H9 (cell line): ENCODE results near the gene ZNF236. TPM values are rescaled to one million over a fixed set of nuclear protein-coding genes. Genes with fewer than 3 reads are reported as not detected.

Experiments
- DNase-seq: peaks from one replicate; pipeline ENCODE4 v3.0.0-alpha.2; 2017
- H2AFZ ChIP-seq: one replicate; pipeline ENCODE4 v1.6.1; 2013; ENCODE audit warnings: mild to moderate bottlenecking, low read length, control low read depth, moderate library complexity
- H2AK5ac ChIP-seq: 2 replicates; pipeline ENCODE4 v1.6.1; 2013; ENCODE audit warnings: low read length, control low read depth, mixed read lengths; ENCODE audit not compliant: insufficient read length
- H2BK120ac ChIP-seq: one replicate; pipeline ENCODE4 v1.6.1; 2013; ENCODE audit warnings: low read depth, mild to moderate bottlenecking, low read length, control low read depth, inconsistent platforms; ENCODE audit not compliant: poor library complexity, severe bottlenecking
- H2BK12ac ChIP-seq: 2 replicates; pipeline ENCODE4 v1.6.1; 2013; ENCODE audit warnings: low read length, control low read depth, mixed read lengths, low read depth; ENCODE audit not compliant: insufficient read length
- H2BK15ac ChIP-seq: 2 replicates; pipeline ENCODE4 v1.6.1; 2013; ENCODE audit warnings: low read depth, low read length, control low read depth
- H2BK20ac ChIP-seq: one replicate; pipeline ENCODE4 v1.6.1; 2013; ENCODE audit warnings: low read depth, mild to moderate bottlenecking, low read length, control low read depth, inconsistent platforms; ENCODE audit not compliant: poor library complexity, severe bottlenecking
- H2BK5ac ChIP-seq: 2 replicates; pipeline ENCODE4 v1.6.1; 2013; ENCODE audit warnings: low read length, control low read depth, mixed read lengths; ENCODE audit not compliant: insufficient read length
- H3K14ac ChIP-seq: 2 replicates; pipeline ENCODE4 v1.6.1; 2013; ENCODE audit warnings: low read length, control low read depth; ENCODE audit not compliant: insufficient read depth
- H3K18ac ChIP-seq: 2 replicates; pipeline ENCODE4 v1.6.1; 2013; ENCODE audit warnings: low read depth, mild to moderate bottlenecking, mixed read lengths, low read length, control low read depth; ENCODE audit not compliant: insufficient read length
- H3K23ac ChIP-seq: 2 replicates; pipeline ENCODE4 v1.6.1; 2013; ENCODE audit warnings: low read length, control low read depth, mixed read lengths, low read depth; ENCODE audit not compliant: insufficient read length
- H3K23me2 ChIP-seq: 2 replicates; pipeline ENCODE4 v1.6.1; 2013; ENCODE audit warnings: low read depth, mild to moderate bottlenecking, mixed read lengths, low read length, control low read depth; ENCODE audit not compliant: insufficient read length, poor library complexity, severe bottlenecking
- H3K27ac ChIP-seq: 2 replicates; pipeline ENCODE4 v1.5.1; 2013; ENCODE audit warnings: low read length, control low read depth, mixed read lengths, low read depth; ENCODE audit not compliant: insufficient read length
- H3K27me3 ChIP-seq: 2 replicates; pipeline ENCODE4 v1.6.1; 2013; ENCODE audit warnings: low read length, control low read depth, inconsistent platforms; ENCODE audit not compliant: insufficient read depth
- H3K4ac ChIP-seq: 2 replicates; pipeline ENCODE4 v1.6.1; 2013; ENCODE audit warnings: low read depth, mild to moderate bottlenecking, control low read depth, inconsistent platforms, low read length, moderate library complexity
- H3K4me1 ChIP-seq: 2 replicates; pipeline ENCODE4 v1.6.1; 2013; ENCODE audit warnings: low read length, control low read depth, inconsistent platforms; ENCODE audit not compliant: insufficient read depth
- H3K4me2 ChIP-seq: 2 replicates; pipeline ENCODE4 v1.6.1; 2013; ENCODE audit warnings: low read length, control low read depth, mixed read lengths; ENCODE audit not compliant: insufficient read length, insufficient read depth
- H3K56ac ChIP-seq: 2 replicates; pipeline ENCODE4 v1.6.1; 2013; ENCODE audit warnings: low read depth, mild to moderate bottlenecking, mixed read lengths, low read length, control low read depth; ENCODE audit not compliant: insufficient read length
- H3K79me1 ChIP-seq: 2 replicates; pipeline ENCODE4 v1.6.1; 2013; ENCODE audit warnings: low read depth, mild to moderate bottlenecking, moderate library complexity, low read length, control low read depth, inconsistent platforms; ENCODE audit not compliant: insufficient read depth, poor library complexity, severe bottlenecking
- H3K79me2 ChIP-seq: 2 replicates; pipeline ENCODE4 v1.6.1; 2013; ENCODE audit warnings: low read length, control low read depth, inconsistent platforms; ENCODE audit not compliant: insufficient read depth
- H3K9ac ChIP-seq: 2 replicates; pipeline ENCODE4 v1.6.1; 2013; ENCODE audit warnings: low read length, control low read depth, mixed read lengths; ENCODE audit not compliant: insufficient read length; ENCODE audit errors: extremely low read depth
- H3K9me3 ChIP-seq: one replicate; pipeline ENCODE4 v1.6.1; 2013; ENCODE audit warnings: low read depth, low read length, inconsistent platforms; ENCODE audit not compliant: control insufficient read depth
- H3T11ph ChIP-seq: one replicate; pipeline ENCODE4 v1.6.1; 2013; ENCODE audit warnings: mild to moderate bottlenecking, low read length, control low read depth, inconsistent platforms
- H4K20me1 ChIP-seq: one replicate; pipeline ENCODE4 v1.6.1; 2013; ENCODE audit not compliant: control insufficient read depth, insufficient read length, insufficient read depth
- H4K5ac ChIP-seq: 2 replicates; pipeline ENCODE4 v1.6.1; 2013; ENCODE audit warnings: low read depth, mild to moderate bottlenecking, mixed read lengths, low read length, control low read depth; ENCODE audit not compliant: insufficient read length
- H4K8ac ChIP-seq: replicated peaks from 2 replicates; pipeline ENCODE4 v1.6.1; 2013; ENCODE audit warnings: low read length, control low read depth, mixed read lengths, low read depth; ENCODE audit not compliant: insufficient read length
- H4K91ac ChIP-seq: 2 replicates; pipeline ENCODE4 v1.6.1; 2013; ENCODE audit warnings: low read depth, mild to moderate bottlenecking, moderate library complexity, mixed read lengths, low read length, control low read depth; ENCODE audit not compliant: insufficient read length
- H3K27ac Mint-ChIP-seq, 3 experiments: 2 replicates in 2 of 3; 3 replicates in 1 of 3; pipeline ENCODE4 v1.8.0; 2020 to 2021; ENCODE audit warnings: mixed read lengths in 3 of 3, mild to moderate bottlenecking in 1 of 3, moderate library complexity in 1 of 3
- H3K27me3 Mint-ChIP-seq: 2 replicates; pipeline ENCODE4 v1.8.0; 2021; ENCODE audit warnings: low read depth, mild to moderate bottlenecking, moderate library complexity, mixed read lengths
- H3K36me3 Mint-ChIP-seq, 3 experiments: 2 replicates in 2 of 3; 3 replicates in 1 of 3; pipeline ENCODE4 v1.8.0; 2020 to 2021; ENCODE audit warnings: low read depth in 3 of 3, mixed read lengths in 3 of 3; ENCODE audit not compliant: insufficient read depth in 1 of 3
- H3K4me1 Mint-ChIP-seq, 2 experiments: 2 replicates each; pipeline ENCODE4 v1.8.0; 2020; ENCODE audit warnings: mixed read lengths in 2 of 2
- H3K4me3 Mint-ChIP-seq, 2 experiments: 2 replicates in 1 of 2; 3 replicates in 1 of 2; pipeline ENCODE4 v1.8.0; 2020 to 2021; ENCODE audit warnings: mild to moderate bottlenecking in 2 of 2, mixed read lengths in 2 of 2, moderate library complexity in 1 of 2
- H3K9me3 Mint-ChIP-seq, 2 experiments: 2 replicates in 1 of 2; 3 replicates in 1 of 2; pipeline ENCODE4 v1.8.0; 2020; ENCODE audit warnings: mild to moderate bottlenecking in 2 of 2, mixed read lengths in 2 of 2, moderate library complexity in 1 of 2
- WGBS: extraction: QIAGEN DNeasy Blood & Tissue Kit; methylation state at CpG from one replicate; pipeline ENCODE4 v1.1.7; 2013; ENCODE audit warnings: missing lambda C conversion rate, low lambda C conversion rate, mixed read lengths; ENCODE audit not compliant: insufficient read length; ENCODE audit errors: extremely low coverage; 5-methylcytosine and 5-hydroxymethylcytosine counted together
- total RNA-seq: library from RNA; stranded (reverse); gene quantifications from 2 replicates; pipeline ENCODE4 v1.2.1, GENCODE V29; 2021
- TF ChIP-seq, protein P1 (sequence below): fragments of 200-600 bp; sonication (generic); conservative IDR thresholded peaks from 3 replicates; pipeline ENCODE4 v1.8.0; 2021; ENCODE audit warnings: antibody characterized with exemption, mild to moderate bottlenecking

Gene ZNF236
- total RNA-seq, 1 experiment from 2014 or later: 16.0 TPM

DNA sequence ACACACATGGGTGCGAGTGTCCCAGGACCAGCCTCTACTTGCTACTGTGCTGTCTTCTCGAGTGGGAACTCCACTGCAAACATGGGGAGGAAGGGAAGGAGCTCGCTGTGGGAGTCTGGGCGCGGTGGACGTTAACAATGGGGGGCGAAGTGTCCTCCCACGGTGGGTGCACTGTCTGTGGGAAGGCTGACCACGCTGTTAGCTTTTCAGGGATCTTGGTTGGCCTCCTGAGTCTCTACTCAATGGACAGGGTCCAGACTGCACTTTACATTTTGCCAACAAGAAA, 163.5 kb downstream of the ZNF236 start:
- H3K9me3 Mint-ChIP-seq: no peaks in the 10 kb centered on the region
- DNase-seq: no peak
- no peak overlapping the region for H2BK20ac ChIP-seq
- no peak overlapping the region for H2AFZ ChIP-seq
- H3K4me1 ChIP-seq: peaks cover 7% of the 10 kb centered on the region
- no peak overlapping the region for H3T11ph ChIP-seq
- H2BK12ac ChIP-seq: no peak overlapping the region
- H2BK5ac ChIP-seq: no peak overlapping the region
- H2AK5ac ChIP-seq: no peak overlapping the region
- H3K4me3 Mint-ChIP-seq: no peak overlapping the region
- H2BK15ac ChIP-seq: no peak overlapping the region
- H3K18ac ChIP-seq: no peak overlapping the region
- no peak overlapping the region for H3K23ac ChIP-seq
- H3K23me2 ChIP-seq: no peaks in the 10 kb centered on the region
- no CpG with 5 or more reads among the region's 9 CpGs for WGBS
- no peak overlapping the region for H3K9ac ChIP-seq
- no peaks in the 10 kb centered on the region for H3K79me1 ChIP-seq
- no peak overlapping the region for H2BK120ac ChIP-seq
- H3K27ac Mint-ChIP-seq: no peak overlapping the region; a peak in 1 of 7 replicates
- no peaks in the 10 kb centered on the region for H4K20me1 ChIP-seq
- H3K79me2 ChIP-seq: no peaks in the 10 kb centered on the region
- no peak overlapping the region for H3K56ac ChIP-seq
- H4K5ac ChIP-seq: no peak overlapping the region
- H3K27me3 ChIP-seq: no peaks in the 10 kb centered on the region
- H3K27me3 Mint-ChIP-seq: peaks cover 3% of the 10 kb centered on the region
- peaks cover 32 to 41% of the 10 kb centered on the region in 2 experiments for H3K4me1 Mint-ChIP-seq
- no peak overlapping the region for H4K8ac ChIP-seq
- no peak overlapping the region for H3K27ac ChIP-seq
- no peak overlapping the region for H4K91ac ChIP-seq
- no peak overlapping the region for H3K4me2 ChIP-seq
- H3K9me3 ChIP-seq: no peaks in the 10 kb centered on the region
- TF ChIP-seq, protein P1, sequence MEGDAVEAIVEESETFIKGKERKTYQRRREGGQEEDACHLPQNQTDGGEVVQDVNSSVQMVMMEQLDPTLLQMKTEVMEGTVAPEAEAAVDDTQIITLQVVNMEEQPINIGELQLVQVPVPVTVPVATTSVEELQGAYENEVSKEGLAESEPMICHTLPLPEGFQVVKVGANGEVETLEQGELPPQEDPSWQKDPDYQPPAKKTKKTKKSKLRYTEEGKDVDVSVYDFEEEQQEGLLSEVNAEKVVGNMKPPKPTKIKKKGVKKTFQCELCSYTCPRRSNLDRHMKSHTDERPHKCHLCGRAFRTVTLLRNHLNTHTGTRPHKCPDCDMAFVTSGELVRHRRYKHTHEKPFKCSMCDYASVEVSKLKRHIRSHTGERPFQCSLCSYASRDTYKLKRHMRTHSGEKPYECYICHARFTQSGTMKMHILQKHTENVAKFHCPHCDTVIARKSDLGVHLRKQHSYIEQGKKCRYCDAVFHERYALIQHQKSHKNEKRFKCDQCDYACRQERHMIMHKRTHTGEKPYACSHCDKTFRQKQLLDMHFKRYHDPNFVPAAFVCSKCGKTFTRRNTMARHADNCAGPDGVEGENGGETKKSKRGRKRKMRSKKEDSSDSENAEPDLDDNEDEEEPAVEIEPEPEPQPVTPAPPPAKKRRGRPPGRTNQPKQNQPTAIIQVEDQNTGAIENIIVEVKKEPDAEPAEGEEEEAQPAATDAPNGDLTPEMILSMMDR: no peak
- no peak overlapping the region for H3K4ac ChIP-seq
- H3K36me3 Mint-ChIP-seq: no peaks in the 10 kb centered on the region
- H3K14ac ChIP-seq: no peak overlapping the region
